Glutamatergic neuron (in vitro differentiated cells): ENCODE data around the gene CHKA. TPM values are rescaled to one million over a fixed set of nuclear protein-coding genes. Genes with fewer than 3 reads are reported as not detected.

ENCODE experiments used
- DNase-seq: peaks from one replicate; pipeline ENCODE4 v3.0.0; 2022
- H3K27ac Mint-ChIP-seq: one replicate; pipeline ENCODE4 v1.8.0; 2020; ENCODE audit warnings: mild to moderate bottlenecking, mixed read lengths, inconsistent platforms; ENCODE audit not compliant: unreplicated experiment
- H3K27me3 Mint-ChIP-seq: one replicate; pipeline ENCODE4 v1.8.0; 2020; ENCODE audit warnings: mild to moderate bottlenecking, moderate library complexity, mixed read lengths, inconsistent platforms; ENCODE audit not compliant: unreplicated experiment
- H3K36me3 Mint-ChIP-seq: one replicate; pipeline ENCODE4 v1.8.0; 2020; ENCODE audit warnings: mild to moderate bottlenecking, mixed read lengths, inconsistent platforms; ENCODE audit not compliant: unreplicated experiment
- H3K4me1 Mint-ChIP-seq: one replicate; pipeline ENCODE4 v1.8.0; 2020; ENCODE audit warnings: mild to moderate bottlenecking, low read depth, mixed read lengths, inconsistent platforms; ENCODE audit not compliant: unreplicated experiment
- H3K4me3 Mint-ChIP-seq: one replicate; pipeline ENCODE4 v1.8.0; 2020; ENCODE audit warnings: mild to moderate bottlenecking, mixed read lengths, inconsistent platforms; ENCODE audit not compliant: unreplicated experiment
- H3K9me3 Mint-ChIP-seq: one replicate; pipeline ENCODE4 v1.8.0; 2020; ENCODE audit warnings: mild to moderate bottlenecking, moderate library complexity, mixed read lengths, inconsistent platforms; ENCODE audit not compliant: unreplicated experiment
- total RNA-seq: library from RNA; stranded (reverse); fragmentation: NEBNext Ultra II Directional; extraction: Animal tissue kit (Norgen Biotek cat#: 25700); gene quantifications from one replicate; pipeline ENCODE4 v1.2.1, GENCODE V29; 2021; ENCODE audit not compliant: unreplicated experiment
- TF ChIP-seq, protein P1 (sequence below): fragments of 200-600 bp; sonication (generic); IDR thresholded peaks from one replicate; pipeline ENCODE4 v1.5.0; 2021; ENCODE audit not compliant: partially characterized antibody, unreplicated experiment

The CHKA gene
- total RNA-seq, 1 donor from 2014 or later: 74.1 TPM

DNA sequence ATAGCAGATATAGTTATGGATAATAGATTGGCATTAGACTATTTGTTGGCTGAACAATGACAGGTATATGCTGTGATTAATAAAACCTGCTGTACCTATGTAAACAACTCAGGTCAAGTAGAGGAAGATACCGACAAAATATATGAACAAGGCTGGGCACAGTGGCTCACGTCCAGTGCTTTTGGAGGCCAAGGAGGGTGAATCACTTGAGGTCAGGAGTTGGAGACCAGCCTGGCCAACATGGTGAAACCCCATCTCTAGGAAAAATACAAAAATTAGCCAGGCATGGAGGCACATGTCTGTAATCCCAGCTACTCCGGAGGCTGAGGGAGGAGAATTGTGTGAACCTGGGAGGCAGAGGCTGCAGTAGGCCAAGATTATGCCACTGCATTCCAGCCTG lies 14.0 kb upstream of the CHKA start:
- Mint-ChIP-seq H3K27ac (no peak overlapping the region), H3K4me3 (no peak overlapping the region), H3K9me3 (peaks cover 13% of the 10 kb centered on the region), H3K4me1 (no peaks in the 10 kb centered on the region), H3K27me3 (peaks cover 6% of the 10 kb centered on the region), H3K36me3 (peaks cover 21% of the 10 kb centered on the region)
- TF ChIP-seq, protein P1, sequence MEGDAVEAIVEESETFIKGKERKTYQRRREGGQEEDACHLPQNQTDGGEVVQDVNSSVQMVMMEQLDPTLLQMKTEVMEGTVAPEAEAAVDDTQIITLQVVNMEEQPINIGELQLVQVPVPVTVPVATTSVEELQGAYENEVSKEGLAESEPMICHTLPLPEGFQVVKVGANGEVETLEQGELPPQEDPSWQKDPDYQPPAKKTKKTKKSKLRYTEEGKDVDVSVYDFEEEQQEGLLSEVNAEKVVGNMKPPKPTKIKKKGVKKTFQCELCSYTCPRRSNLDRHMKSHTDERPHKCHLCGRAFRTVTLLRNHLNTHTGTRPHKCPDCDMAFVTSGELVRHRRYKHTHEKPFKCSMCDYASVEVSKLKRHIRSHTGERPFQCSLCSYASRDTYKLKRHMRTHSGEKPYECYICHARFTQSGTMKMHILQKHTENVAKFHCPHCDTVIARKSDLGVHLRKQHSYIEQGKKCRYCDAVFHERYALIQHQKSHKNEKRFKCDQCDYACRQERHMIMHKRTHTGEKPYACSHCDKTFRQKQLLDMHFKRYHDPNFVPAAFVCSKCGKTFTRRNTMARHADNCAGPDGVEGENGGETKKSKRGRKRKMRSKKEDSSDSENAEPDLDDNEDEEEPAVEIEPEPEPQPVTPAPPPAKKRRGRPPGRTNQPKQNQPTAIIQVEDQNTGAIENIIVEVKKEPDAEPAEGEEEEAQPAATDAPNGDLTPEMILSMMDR: no peak
- DNase-seq: no peak

DNA sequence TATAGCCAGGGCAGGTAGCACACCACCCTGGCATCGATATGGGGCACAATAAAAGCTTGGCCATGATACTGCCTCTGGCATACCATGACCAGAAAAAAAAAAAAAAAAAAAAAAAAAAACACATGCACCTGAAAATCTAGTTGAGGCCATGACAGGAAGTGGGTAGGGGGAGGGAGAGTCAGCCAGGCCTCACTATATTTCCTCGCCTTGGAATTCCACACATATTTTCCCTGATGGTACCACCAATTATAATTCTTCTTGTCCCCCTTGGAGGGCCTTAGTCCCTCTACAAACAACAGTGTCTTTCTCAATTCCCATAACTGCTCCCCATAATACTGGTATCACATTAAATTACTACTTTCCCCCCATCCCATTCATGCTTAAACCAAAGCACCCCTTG lies 12.6 kb upstream of the CHKA start:
- Mint-ChIP-seq H3K4me1 (no peaks in the 10 kb centered on the region), H3K36me3 (peaks cover 33% of the 10 kb centered on the region), H3K27me3 (peaks cover 12% of the 10 kb centered on the region), H3K27ac (no peak overlapping the region), H3K9me3 (peaks cover 15% of the 10 kb centered on the region), H3K4me3 (no peak overlapping the region)
- DNase-seq: no peak
- TF ChIP-seq, protein P1: no peak

DNA sequence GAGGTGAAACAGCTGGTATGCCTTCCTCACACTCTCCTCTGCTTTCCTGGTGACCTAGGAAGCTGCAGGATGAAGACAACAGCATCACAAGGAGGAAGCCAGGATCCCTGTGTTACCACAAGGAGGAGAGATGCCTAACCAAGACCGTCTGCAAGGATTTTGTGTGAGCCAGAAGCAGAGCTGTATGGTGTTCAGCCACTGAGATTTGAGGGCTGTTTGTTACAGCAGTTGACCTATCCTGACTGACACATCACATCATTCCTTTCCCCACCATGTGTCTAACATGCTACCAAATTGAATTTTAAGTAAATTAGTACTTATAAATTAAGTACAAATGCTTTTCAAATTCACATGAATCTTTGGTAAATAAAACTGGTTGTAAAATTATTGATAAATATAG lies 8.9 kb upstream of the CHKA start:
- TF ChIP-seq, protein P1: no peak
- H3K27ac Mint-ChIP-seq: no peak overlapping the region
- no peak overlapping the region for H3K4me3 Mint-ChIP-seq
- peaks cover 14% of the 10 kb centered on the region for H3K27me3 Mint-ChIP-seq
- peaks cover 15% of the 10 kb centered on the region for H3K9me3 Mint-ChIP-seq
- no peaks in the 10 kb centered on the region for H3K4me1 Mint-ChIP-seq
- H3K36me3 Mint-ChIP-seq: peaks cover 24% of the 10 kb centered on the region
- no peak for DNase-seq

DNA sequence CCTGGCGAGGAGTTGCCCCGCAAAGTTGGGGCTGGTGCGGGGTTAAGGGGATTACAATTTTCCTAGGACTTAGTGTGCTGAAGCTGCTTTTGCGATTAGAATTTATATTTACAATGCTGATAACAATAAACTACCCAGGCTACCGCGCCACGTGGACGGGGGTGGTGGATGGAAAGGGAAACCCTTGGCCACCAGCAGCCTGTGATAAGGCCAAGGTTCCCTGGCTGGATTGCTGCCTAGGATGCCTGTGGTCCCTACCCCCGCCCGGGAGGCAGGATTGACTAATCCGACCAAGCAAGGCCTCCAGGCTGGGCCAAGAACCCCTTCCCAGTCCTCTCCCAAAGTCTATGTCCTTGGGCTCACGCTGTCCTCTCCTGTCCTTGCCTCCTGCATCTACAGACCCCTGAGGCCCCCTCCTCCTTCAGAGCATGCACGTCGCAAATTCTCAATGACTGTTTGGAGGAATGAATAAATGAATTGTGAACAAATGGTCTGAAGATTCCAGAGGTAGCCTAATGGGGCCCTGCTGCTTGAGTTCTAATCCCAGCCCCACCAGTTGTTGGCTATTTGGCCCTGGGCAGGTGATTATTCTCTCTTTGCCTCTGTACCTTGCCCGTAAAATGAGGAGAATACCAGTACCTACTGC lies 7.6 kb upstream of the CHKA start:
- TF ChIP-seq, protein P1: no peak
- Mint-ChIP-seq H3K9me3 (peaks cover 16% of the 10 kb centered on the region), H3K36me3 (peaks cover 20% of the 10 kb centered on the region), H3K27me3 (peaks cover 12% of the 10 kb centered on the region), H3K4me3 (no peak overlapping the region), H3K4me1 (no peaks in the 10 kb centered on the region), H3K27ac (no peak overlapping the region)
- no peak for DNase-seq
